Tibial nerve (tissue), 4 donors: ENCODE results near the gene RELN. TPM values are rescaled to one million over a fixed set of nuclear protein-coding genes. Genes with fewer than 3 reads are reported as not detected.

ENCODE experiments used
- DNase-seq, 2 donors: peaks; one replicate each; pipeline ENCODE4 v3.0.0-alpha.2; 2019; ENCODE audit warnings: low spot score in 2 of 2
- H3K27ac ChIP-seq, 4 donors: fragments of 200-600 bp; sonication (generic) in 3 of 4; one replicate each; pipeline ENCODE4 v1.5.1; 2017 to 2019; ENCODE audit warnings: mild to moderate bottlenecking in 1 of 4
- H3K27me3 ChIP-seq, 2 donors: fragments of 200-600 bp; sonication (generic) in 1 of 2; one replicate each; pipeline versions ENCODE4 v1.5.1 to v1.6.0; 2017 to 2019
- H3K36me3 ChIP-seq, 3 donors: fragments of 200-600 bp; sonication (generic); one replicate each; pipeline ENCODE4 v1.5.1; 2018 to 2019
- H3K4me1 ChIP-seq, 4 donors: fragments of 200-600 bp; sonication (generic) in 3 of 4; one replicate each; pipeline ENCODE4 v1.5.1; 2017 to 2019
- H3K4me3 ChIP-seq, 4 donors: fragments of 200-600 bp; sonication (generic) in 3 of 4; one replicate each; pipeline ENCODE4 v1.5.1; 2017 to 2019; ENCODE audit warnings: mild to moderate bottlenecking in 1 of 4, moderate library complexity in 1 of 4
- H3K9me3 ChIP-seq, 4 donors: fragments of 200-600 bp; sonication (generic) in 3 of 4; one replicate each; pipeline ENCODE4 v1.5.1; 2017 to 2019
- CTCF ChIP-seq, 5 experiments: fragments of 200-600 bp in 3 of 5; fragments of 450-650 bp in 2 of 5; sonication (generic) in 3 of 5; IDR thresholded peaks; one replicate each; pipeline ENCODE4 v1.5.1; 2016 to 2019; ENCODE audit warnings: antibody characterized with exemption in 5 of 5, mild to moderate bottlenecking in 3 of 5, moderate library complexity in 2 of 5
- EP300 ChIP-seq, 2 donors: sonication (generic); formaldehyde crosslinking; IDR thresholded peaks; one replicate each; pipeline ENCODE4 v1.6.1; 2017; ENCODE audit warnings: antibody characterized with exemption in 2 of 2, mild to moderate bottlenecking in 1 of 2
- POLR2A ChIP-seq, 2 donors: fragments of 450-650 bp; IDR thresholded peaks; one replicate each; pipeline ENCODE4 v1.6.1; 2017; ENCODE audit warnings: antibody characterized with exemption in 2 of 2, mild to moderate bottlenecking in 2 of 2, moderate library complexity in 2 of 2
- WGBS, 2 donors: methylation state at CpG; one replicate each; pipeline ENCODE4 v1.1.5; 2018; 5-methylcytosine and 5-hydroxymethylcytosine counted together
- total RNA-seq, 4 donors: library from RNA; depleted of rRNA; stranded (reverse); fragments of >200 nt; gene quantifications; one replicate each; pipeline ENCODE4 v1.1.0, GENCODE V29; 2016

RELN gene
- total RNA-seq, 4 donors from 2014 or later, result 80.4 to 117 (median 102) TPM

- Histone ChIP-seq H3K36me3 (peaks cover 0 to 13% (median 0%) of the 10 kb centered on the region in 3 donors), H3K4me1 (no peaks in the 10 kb centered on the region), H3K27me3 (no peaks in the 10 kb centered on the region), H3K9me3 (no peaks in the 10 kb centered on the region), H3K27ac (no peak overlapping the region), H3K4me3 (no peak overlapping the region)
- TF ChIP-seq POLR2A (IDR thresholded peaks at IDR 0.05) (no peak), EP300 (IDR thresholded peaks at IDR 0.05) (no peak), CTCF (IDR thresholded peaks at IDR 0.05) (no peak)
- DNase-seq, result no peak
- 42 to 54% methylated on average over 1 of the region's 1 CpG for WGBS, 2 donors
These were observed 352.4 kb downstream of the RELN start for GRCh38 chr7:103637094-103637493.

- H3K27ac ChIP-seq, result no peak overlapping the region
These were observed 353.3 kb downstream of the RELN start for GRCh38 chr7:103636153-103636552.

GRCh38 chr7:103632972-103633371 lies 356.5 kb downstream of the RELN start:
- no peak overlapping the region for H3K4me3 ChIP-seq
- H3K27me3 ChIP-seq, result no peaks in the 10 kb centered on the region
- no peaks in the 10 kb centered on the region for H3K9me3 ChIP-seq
- H3K4me1 ChIP-seq, result no peaks in the 10 kb centered on the region
- WGBS, 2 donors, result 56 to 63% methylated on average over 1 of the region's 1 CpG
- no peak overlapping the region for H3K27ac ChIP-seq
- no peak for DNase-seq
- H3K36me3 ChIP-seq, result peaks cover 0 to 9% (median 0%) of the 10 kb centered on the region in 3 donors
- no peak for TF ChIP-seq EP300 (IDR thresholded peaks at IDR 0.05)
- TF ChIP-seq CTCF (IDR thresholded peaks at IDR 0.05), result no peak
- TF ChIP-seq POLR2A (IDR thresholded peaks at IDR 0.05), result no peak

More at GRCh38 chr7:103636153-103636552, 353.3 kb downstream of the RELN start:
- peaks cover 0 to 13% (median 0%) of the 10 kb centered on the region in 3 donors for H3K36me3 ChIP-seq
- 74 to 77% methylated on average over 5 of the region's 5 CpGs for WGBS, 2 donors
- no peaks in the 10 kb centered on the region for H3K9me3 ChIP-seq
- DNase-seq, result no peak
- TF ChIP-seq POLR2A (IDR thresholded peaks at IDR 0.05), result no peak
- no peak for TF ChIP-seq CTCF (IDR thresholded peaks at IDR 0.05)
- no peak for TF ChIP-seq EP300 (IDR thresholded peaks at IDR 0.05)
- no peaks in the 10 kb centered on the region for H3K27me3 ChIP-seq
- no peaks in the 10 kb centered on the region for H3K4me1 ChIP-seq
- H3K4me3 ChIP-seq, result no peak overlapping the region

GRCh38 chr7:103632005-103632639 lies 357.3 kb downstream of the RELN start:
- TF ChIP-seq CTCF (IDR thresholded peaks at IDR 0.05) (no peak), EP300 (IDR thresholded peaks at IDR 0.05) (no peak), POLR2A (IDR thresholded peaks at IDR 0.05) (no peak)
- no peaks in the 10 kb centered on the region for H3K4me1 ChIP-seq
- DNase-seq, result no peak
- no peaks in the 10 kb centered on the region for H3K27me3 ChIP-seq
- 63 to 67% methylated on average over 5 of the region's 5 CpGs for WGBS, 2 donors
- H3K9me3 ChIP-seq, result no peaks in the 10 kb centered on the region
- peaks cover 0 to 8% (median 0%) of the 10 kb centered on the region in 3 donors for H3K36me3 ChIP-seq
- no peak overlapping the region for H3K27ac ChIP-seq
- H3K4me3 ChIP-seq, result no peak overlapping the region

- H3K27ac ChIP-seq, result no peak overlapping the region
- no peak for DNase-seq
- no peaks in the 10 kb centered on the region for H3K9me3 ChIP-seq
- H3K36me3 ChIP-seq, result peaks cover 0 to 5% (median 0%) of the 10 kb centered on the region in 3 donors
- no peaks in the 10 kb centered on the region for H3K27me3 ChIP-seq
- WGBS, 2 donors, result 88 to 91% methylated on average over 2 of the region's 2 CpGs
- H3K4me1 ChIP-seq, result no peaks in the 10 kb centered on the region
- no peak overlapping the region for H3K4me3 ChIP-seq
- TF ChIP-seq EP300 (IDR thresholded peaks at IDR 0.05) (no peak), CTCF (IDR thresholded peaks at IDR 0.05) (no peak), POLR2A (IDR thresholded peaks at IDR 0.05) (no peak)
These were observed 359.1 kb downstream of the RELN start for GRCh38 chr7:103630318-103630717.
